ENCODE data around the gene KCNH4. TPM values are rescaled to one million over a fixed set of nuclear protein-coding genes. Genes with fewer than 3 reads are reported as not detected.

The KCNH4 gene
- total RNA-seq, 1 donor from 2014 or later: under 0.01 TPM

GRCh38 chr17:42138749-42139492 lies 42.0 kb downstream of the KCNH4 start:
- peak in 1 of 2 donors; percentile 21 for DNase-seq (ENCODE audit: low read depth in 2 of 2)

GRCh38 chr17:42136654-42137051 lies 44.3 kb downstream of the KCNH4 start:
- no peak for DNase-seq (ENCODE audit: low read depth in 2 of 2)

- DNase-seq (ENCODE audit: low read depth in 2 of 2): peak; percentile 90 to 93
These were observed 45.0 kb downstream of the KCNH4 start for GRCh38 chr17:42135664-42136653.

GRCh38 chr17:42135151-42135550 lies 45.8 kb downstream of the KCNH4 start:
- DNase-seq (ENCODE audit: low read depth in 2 of 2): no peak

GRCh38 chr17:42133461-42134041 lies 47.4 kb downstream of the KCNH4 start:
- DNase-seq (ENCODE audit: low read depth in 2 of 2): peak in 1 of 2 donors; percentile 24

GRCh38 chr17:42132941-42133340 lies 48.0 kb downstream of the KCNH4 start:
- DNase-seq (ENCODE audit: low read depth in 2 of 2): peak in 1 of 2 donors; percentile 63

GRCh38 chr17:42131981-42132432 lies 48.9 kb downstream of the KCNH4 start:
- DNase-seq (ENCODE audit: low read depth in 2 of 2): peak; percentile 56 to 89

GRCh38 chr17:42131232-42131631 lies 49.7 kb downstream of the KCNH4 start:
- DNase-seq (ENCODE audit: low read depth in 2 of 2): no peak

- DNase-seq (ENCODE audit: low read depth in 2 of 2): no peak
These were observed 50.5 kb downstream of the KCNH4 start for GRCh38 chr17:42130310-42130936.

- DNase-seq (ENCODE audit: low read depth in 2 of 2): peak in 1 of 2 donors; percentile 56
These were observed 51.7 kb downstream of the KCNH4 start for GRCh38 chr17:42129109-42129837.

GRCh38 chr17:42127414-42127813 lies 53.5 kb downstream of the KCNH4 start:
- DNase-seq (ENCODE audit: low read depth in 2 of 2): no peak

- no peak for DNase-seq (ENCODE audit: low read depth in 2 of 2)
These were observed 54.1 kb downstream of the KCNH4 start for GRCh38 chr17:42126836-42127235.

- DNase-seq (ENCODE audit: low read depth in 2 of 2): no peak
These were observed 55.4 kb downstream of the KCNH4 start for GRCh38 chr17:42125565-42125964.

GRCh38 chr17:42124256-42124655 lies 56.7 kb downstream of the KCNH4 start:
- no peak for DNase-seq (ENCODE audit: low read depth in 2 of 2)

- no peak for DNase-seq (ENCODE audit: low read depth in 2 of 2)
These were observed 58.3 kb downstream of the KCNH4 start, which contains the start of gene HSPB9 for GRCh38 chr17:42122371-42123303. Gene HSPB9 (plus strand): TSS chr17:42122804. CDS start chr17:42122851, 47 bp downstream.

- DNase-seq (ENCODE audit: low read depth in 2 of 2): peak; percentile 78 to 84
These were observed 59.9 kb downstream of the KCNH4 start, which contains the start of gene KAT2A for GRCh38 chr17:42120770-42121769. Gene KAT2A (minus strand): TSS chr17:42121367. CDS start chr17:42121304, 63 bp downstream.

GRCh38 chr17:42120161-42120769 lies 60.7 kb downstream of the KCNH4 start:
- no peak for DNase-seq (ENCODE audit: low read depth in 2 of 2)

- DNase-seq (ENCODE audit: low read depth in 2 of 2): no peak
These were observed 61.6 kb downstream of the KCNH4 start for GRCh38 chr17:42119301-42119700.

Data from lung microvascular endothelial cell (primary cell).